IMR-90 (cell line): ENCODE results near the gene NPIPB12. TPM values are rescaled to one million over a fixed set of nuclear protein-coding genes. Genes with fewer than 3 reads are reported as not detected.
A peak's percentile ranks its signal among the peaks of the same experiment; 100 is the strongest.
"Not testable (repeated sequence)": the region's sequence is repeated elsewhere in the genome, so short reads cannot be mapped to it uniquely, and the experiment has no call there.

Experiments
- ATAC-seq: fragments of 200-7000 bp; cut with Tn5 transposase; 2 replicates; pipeline ENCODE4 v1.9.1; 2020; ENCODE audit warnings: low read depth, mild to moderate bottlenecking, moderate library complexity
- BruUV-seq: library from RNA; stranded (reverse); fragments of 400-500 nt; replicated peaks from 2 replicates; lab custom pipeline; 2021; lab: Mats Ljungman, UMichigan
- CTCF ChIA-PET: fragments of 300-600 bp; formaldehyde crosslinking; extraction: SDS; loops from one replicate; lab custom pipeline; 2021; ENCODE audit warnings: antibody characterized with exemption; lab: Yijun Ruan, JAX
- POLR2A ChIA-PET: fragments of 300-600 bp; sonication (Branson Sonifier 250); formaldehyde crosslinking; loops from one replicate; lab custom pipeline; 2022; ENCODE audit warnings: antibody characterized with exemption; ENCODE audit not compliant: unreplicated experiment; lab: Charles Lee
- DNase-seq: peaks from one replicate; pipeline ENCODE4 v3.0.0; 2013
- H2AFZ ChIP-seq: replicated peaks from 2 replicates; pipeline ENCODE3; 2013; ENCODE audit warnings: low read length, mild to moderate bottlenecking; ENCODE audit not compliant: poor library complexity
- H2AK5ac ChIP-seq: 2 replicates; pipeline ENCODE4 v1.6.1; 2013; ENCODE audit warnings: low read depth, low read length, inconsistent platforms
- H2AK9ac ChIP-seq: replicated peaks from 2 replicates; pipeline ENCODE3; 2013; ENCODE audit warnings: mild to moderate bottlenecking, low read depth, low read length, moderate library complexity; ENCODE audit not compliant: poor library complexity
- H2BK120ac ChIP-seq: 2 replicates; pipeline ENCODE4 v1.6.1; 2013; ENCODE audit warnings: low read depth, low read length, inconsistent platforms
- H2BK15ac ChIP-seq: 3 replicates; pipeline ENCODE4 v1.6.1; 2013; ENCODE audit warnings: low read depth, low read length, inconsistent platforms
- H2BK20ac ChIP-seq: 2 replicates; pipeline ENCODE4 v1.6.1; 2013; ENCODE audit warnings: low read depth, mild to moderate bottlenecking, inconsistent platforms, low read length, moderate library complexity
- H2BK5ac ChIP-seq: 2 replicates; pipeline ENCODE4 v1.6.1; 2013; ENCODE audit warnings: mild to moderate bottlenecking, low read depth, low read length, inconsistent platforms; ENCODE audit not compliant: poor library complexity, severe bottlenecking
- H3K14ac ChIP-seq: replicated peaks from 2 replicates; pipeline ENCODE4 v1.6.1; 2013; ENCODE audit warnings: low read depth, low read length, inconsistent platforms
- H3K18ac ChIP-seq: 2 replicates; pipeline ENCODE4 v1.6.1; 2013; ENCODE audit warnings: low read depth, low read length, control low read depth
- H3K23ac ChIP-seq: 2 replicates; pipeline ENCODE4 v1.6.1; 2013; ENCODE audit warnings: low read depth, low read length, inconsistent platforms
- H3K27ac ChIP-seq: 2 replicates; pipeline ENCODE4 v1.5.1; 2013; ENCODE audit warnings: mild to moderate bottlenecking, control low read depth, low read length; ENCODE audit not compliant: insufficient read depth
- H3K27me3 ChIP-seq: 2 replicates; pipeline ENCODE4 v1.6.1; 2013; ENCODE audit warnings: low read length; ENCODE audit not compliant: control insufficient read depth, insufficient read depth
- H3K36me3 ChIP-seq: 2 replicates; pipeline ENCODE4 v1.6.1; 2013; ENCODE audit warnings: low read length, mixed read lengths; ENCODE audit not compliant: control insufficient read depth, insufficient read depth
- H3K4ac ChIP-seq: 2 replicates; pipeline ENCODE4 v1.6.1; 2013; ENCODE audit warnings: low read depth, low read length, inconsistent platforms
- H3K4me1 ChIP-seq: 2 replicates; pipeline ENCODE4 v1.6.1; 2013; ENCODE audit warnings: low read length, mixed read lengths; ENCODE audit not compliant: control insufficient read depth, insufficient read depth
- H3K4me2 ChIP-seq: 2 replicates; pipeline ENCODE4 v1.6.1; 2013; ENCODE audit warnings: low read depth, mild to moderate bottlenecking, control low read depth, low read length, moderate library complexity
- H3K4me3 ChIP-seq: 2 replicates; pipeline ENCODE4 v1.5.1; 2013; ENCODE audit warnings: low read depth, mild to moderate bottlenecking, control low read depth, low read length, moderate library complexity; ENCODE audit not compliant: insufficient read depth
- H3K56ac ChIP-seq: 2 replicates; pipeline ENCODE4 v1.6.1; 2013; ENCODE audit warnings: low read length, inconsistent platforms; ENCODE audit not compliant: insufficient read depth; ENCODE audit errors: extremely low read depth
- H3K79me1 ChIP-seq, 2 experiments: 2 replicates each; pipeline ENCODE4 v1.6.1; 2013; ENCODE audit warnings: low read length in 2 of 2, inconsistent platforms in 1 of 2, low read depth in 1 of 2
- H3K9ac ChIP-seq: 2 replicates; pipeline ENCODE4 v1.6.1; 2013; ENCODE audit warnings: low read depth, low read length, control low read depth
- H3K9me1 ChIP-seq: 2 replicates; pipeline ENCODE4 v1.6.1; 2013; ENCODE audit warnings: low read length, inconsistent platforms; ENCODE audit not compliant: insufficient read depth
- H3K9me3 ChIP-seq: 2 replicates; pipeline ENCODE4 v1.6.1; 2013; ENCODE audit warnings: low read length; ENCODE audit not compliant: control insufficient read depth, insufficient read depth
- H4K20me1 ChIP-seq: 2 replicates; pipeline ENCODE4 v1.6.1; 2013; ENCODE audit warnings: low read length, inconsistent platforms; ENCODE audit not compliant: insufficient read depth
- H4K5ac ChIP-seq: 2 replicates; pipeline ENCODE4 v1.6.1; 2013; ENCODE audit warnings: mild to moderate bottlenecking, low read depth, low read length, control low read depth
- H4K8ac ChIP-seq, 2 experiments: 2 replicates each; pipeline ENCODE4 v1.6.1; 2013; ENCODE audit warnings: low read depth in 2 of 2, low read length in 2 of 2, control low read depth in 1 of 2, inconsistent platforms in 1 of 2
- H4K91ac ChIP-seq: 2 replicates; pipeline ENCODE4 v1.6.1; 2013; ENCODE audit warnings: low read depth, low read length, inconsistent platforms; ENCODE audit not compliant: insufficient read depth
- WGBS, 2 experiments: methylation state at CpG; one replicate each; pipeline versions ENCODE4 v1.1.5 to v1.1.7; 2013; ENCODE audit warnings: missing lambda C conversion rate in 2 of 2; ENCODE audit not compliant: insufficient read length in 1 of 2; ENCODE audit errors: extremely low coverage in 2 of 2; 5-methylcytosine and 5-hydroxymethylcytosine counted together
- dilution Hi-C: fragments of 300-500 bp; cut with HindIII; formaldehyde crosslinking; loops from one replicate; pipeline ENCODE4 v1.14.3; 2018; ENCODE audit warnings: low sequenced_read_pairs; ENCODE audit not compliant: unreplicated experiment
- in situ Hi-C: fragments of 300-500 bp; cut with MboI; formaldehyde crosslinking; loops from 3 replicates; pipeline ENCODE4 v1.14.3; 2019; ENCODE audit warnings: low sequenced_read_pairs, inconsistent platforms, mixed read lengths
- intact Hi-C: fragments of 100-400 bp; cut with micrococcal nuclease; formaldehyde crosslinking; loops from 2 replicates; pipeline ENCODE4 v1.10.0; 2022
- polyA plus RNA-seq, 3 experiments: library from polyadenylated mRNA; depleted of rRNA; stranded (reverse); fragments of >200 nt; gene quantifications; 2 replicates each; pipeline ENCODE4 v1.2.3, GENCODE V29; 2012; ENCODE audit warnings: low replicate concordance in 1 of 3
- total RNA-seq: library from RNA; depleted of rRNA; stranded (reverse); fragments of >200 nt; gene quantifications from 2 replicates; pipeline ENCODE4 v1.2.3, GENCODE V29; 2012

The NPIPB12 gene
- total and polyA plus RNA-seq, 2 of the 4 experiments (the other 2 are of a cell fraction) = 3.9 to 18.0 TPM

GRCh38 chr16:29466904-29467303 is 39.3 kb downstream of the NPIPB12 start:
- dilution Hi-C loops, POLR2A ChIA-PET, H3K79me1 ChIP-seq, BruUV-seq, H3K27me3 ChIP-seq, H3K27ac ChIP-seq, H3K9me3 ChIP-seq, H4K5ac ChIP-seq, intact Hi-C loops, H4K20me1 ChIP-seq, H3K9ac ChIP-seq, H2BK5ac ChIP-seq, H3K23ac ChIP-seq, H2BK20ac ChIP-seq, H3K56ac ChIP-seq, H3K18ac ChIP-seq, H3K9me1 ChIP-seq, DNase-seq, H4K8ac ChIP-seq, H2AK5ac ChIP-seq, H3K4ac ChIP-seq, H3K4me1 ChIP-seq, H4K91ac ChIP-seq, H3K36me3 ChIP-seq, H2BK120ac ChIP-seq, H3K4me3 ChIP-seq, H2AK9ac ChIP-seq, CTCF ChIA-PET, in situ Hi-C loops, H3K4me2 ChIP-seq, H2AFZ ChIP-seq, H3K14ac ChIP-seq, H2BK15ac ChIP-seq: not testable (repeated sequence)
- WGBS, 2 experiments = no CpG with 5 or more reads among the region's 33 CpGs
- peak; percentile 19 for ATAC-seq

GRCh38 chr16:29465985-29466824 is 40.0 kb downstream of the NPIPB12 start:
- POLR2A ChIA-PET, intact Hi-C loops: not testable (repeated sequence)

More at GRCh38 chr16:29465985-29466824, 40.0 kb downstream of the NPIPB12 start:
- H3K18ac ChIP-seq, H3K27ac ChIP-seq, H2BK15ac ChIP-seq, H3K79me1 ChIP-seq, H2AK9ac ChIP-seq, H3K14ac ChIP-seq, H3K23ac ChIP-seq, in situ Hi-C loops, H2AK5ac ChIP-seq, H4K8ac ChIP-seq, H2BK120ac ChIP-seq, H3K9ac ChIP-seq, H3K36me3 ChIP-seq, H3K4me2 ChIP-seq, H3K4me1 ChIP-seq, dilution Hi-C loops, H3K4ac ChIP-seq, H2BK5ac ChIP-seq, H3K9me1 ChIP-seq, H3K56ac ChIP-seq, BruUV-seq, H3K4me3 ChIP-seq, H3K27me3 ChIP-seq, H4K5ac ChIP-seq, H2BK20ac ChIP-seq, H2AFZ ChIP-seq, DNase-seq, CTCF ChIA-PET, H3K9me3 ChIP-seq, H4K20me1 ChIP-seq, H4K91ac ChIP-seq: not testable (repeated sequence)
- no CpG with 5 or more reads among the region's 57 CpGs for WGBS, 2 experiments
- ATAC-seq = peak; percentile 67
